ENCODE results near the gene GDF11.
A peak's percentile ranks its signal among the peaks of the same experiment; 100 is the strongest.

The GDF11 gene

GRCh38 chr12:55715833-55716581 lies 26.9 kb upstream of the GDF11 start, which contains the start of gene BLOC1S1 (continued):
- 0 out of 2 replicates have a peak, but pooled peaks have one; percentile 18 for TF ChIP-seq ZNF677 (tag by site-specific recombination; IDR thresholded peaks at IDR 0.05)
- peak; percentile 72 for TF ChIP-seq ZFP69B (tag by site-specific recombination; IDR thresholded peaks at IDR 0.05)
- TF ChIP-seq GLIS2 (tag by site-specific recombination; IDR thresholded peaks at IDR 0.05) = peak; percentile 85
- no peak for TF ChIP-seq ZNF280C (tag by site-specific recombination; IDR thresholded peaks at IDR 0.05)
- TF ChIP-seq ZSCAN5A (tag by site-specific recombination; IDR thresholded peaks at IDR 0.05) = peak; percentile 82; the same call in 1 of the 2 replicates
- no peak for TF ChIP-seq ZNF768 (tag by site-specific recombination; IDR thresholded peaks at IDR 0.05)
- TF ChIP-seq ZBTB44 (tag by site-specific recombination; IDR thresholded peaks at IDR 0.05) = 0 out of 2 replicates have a peak, but pooled peaks have one; percentile 25
- TF ChIP-seq ZBTB26 (tag by site-specific recombination; optimal IDR thresholded peaks at IDR 0.05) = peak; percentile 36
- no peak for TF ChIP-seq ZNF791 (tag by site-specific recombination; IDR thresholded peaks at IDR 0.05)
- 0 out of 2 replicates have a peak, but pooled peaks have one; percentile 30 for TF ChIP-seq ZNF785 (tag by site-specific recombination; IDR thresholded peaks at IDR 0.05)
- TF ChIP-seq ZNF146 (tag by site-specific recombination; IDR thresholded peaks at IDR 0.05) = peak; percentile 77; the same call in 1 of the 2 replicates
- peak; percentile 99 for TF ChIP-seq KLF8 (tag by site-specific recombination; IDR thresholded peaks at IDR 0.05)
- TF ChIP-seq KLF10 (tag by site-specific recombination; IDR thresholded peaks at IDR 0.05) = peak; percentile 98
- TF ChIP-seq ZNF148 (tag by site-specific recombination; IDR thresholded peaks at IDR 0.05; ENCODE audit: borderline replicate concordance) = no peak
- TF ChIP-seq ZNF133 (tag by site-specific recombination; IDR thresholded peaks at IDR 0.05) = no peak
- no peak for TF ChIP-seq ZNF416 (tag by site-specific recombination; IDR thresholded peaks at IDR 0.05)
- 0 out of 2 replicates have a peak, but pooled peaks have one; percentile 14 for TF ChIP-seq ZNF266 (tag by site-specific recombination; IDR thresholded peaks at IDR 0.05; ENCODE audit: low read depth)
- peak; percentile 61; the same call in 1 of the 2 replicates for TF ChIP-seq REST (tag by site-specific recombination; IDR thresholded peaks at IDR 0.05)
- TF ChIP-seq ZNF580 (tag by site-specific recombination; IDR thresholded peaks at IDR 0.05) = peak; percentile 95
- 0 out of 2 replicates have a peak, but pooled peaks have one; percentile 37 for TF ChIP-seq ZBTB1 (tag by site-specific recombination; IDR thresholded peaks at IDR 0.05)
- no peak for TF ChIP-seq ZNF175 (tag by site-specific recombination; IDR thresholded peaks at IDR 0.05)
- TF ChIP-seq ZNF654 (tag by site-specific recombination; IDR thresholded peaks at IDR 0.05; ENCODE audit: low read depth) = no peak
- TF ChIP-seq ZNF558 (tag by site-specific recombination; IDR thresholded peaks at IDR 0.05) = peak; percentile 58; the same call in 1 of the 2 replicates
- peak; percentile 51 for TF ChIP-seq ZNF366 (tag by site-specific recombination; conservative IDR thresholded peaks at IDR 0.05)
- TF ChIP-seq ZBTB20 (tag by site-specific recombination; IDR thresholded peaks at IDR 0.05) = peak; percentile 81
- TF ChIP-seq ZNF433 (tag by site-specific recombination; IDR thresholded peaks at IDR 0.05; ENCODE audit: low read depth) = no peak
